GM12873 (cell line): Measurements from ENCODE around the gene BACH1.

ENCODE experiments used
- CTCF ChIP-seq: IDR thresholded peaks from 2 replicates; pipeline ENCODE4 v1.5.1; 2012; ENCODE audit warnings: low read depth, mild to moderate bottlenecking, moderate library complexity, low read length, control low read depth; ENCODE audit not compliant: insufficient read depth; ENCODE audit errors: missing control alignments

Gene BACH1

GRCh38 chr21:29342363-29342957, 43.7 kb downstream of the BACH1 start:
- TF ChIP-seq CTCF, result no peak

GRCh38 chr21:29343519-29343918, 44.8 kb downstream of the BACH1 start:
- TF ChIP-seq CTCF, result no peak

GRCh38 chr21:29346281-29346680, 47.6 kb downstream of the BACH1 start:
- no peak for TF ChIP-seq CTCF

GRCh38 chr21:29346771-29347170, 48.0 kb downstream of the BACH1 start:
- TF ChIP-seq CTCF, result no peak

- TF ChIP-seq CTCF, result no peak
Observed at GRCh38 chr21:29347274-29347681, 48.6 kb downstream of the BACH1 start.

- no peak for TF ChIP-seq CTCF
Observed at GRCh38 chr21:29349702-29350101, 51.0 kb downstream of the BACH1 start.

- no peak for TF ChIP-seq CTCF
Observed at GRCh38 chr21:29350246-29350779, 51.6 kb downstream of the BACH1 start.

GRCh38 chr21:29351691-29352090, 53.0 kb downstream of the BACH1 start:
- TF ChIP-seq CTCF, result no peak
